Measurements from ENCODE around the gene NADK.
"Not testable (repeated sequence)": the region's sequence is repeated elsewhere in the genome, so short reads cannot be mapped to it uniquely, and the experiment has no call there.

Gene NADK

GRCh38 chr1:1721201-1721600 is 57.1 kb downstream of the NADK start:
- H3K4me3 ChIP-seq (replicated peaks in 1 of 2; ENCODE audit: low read depth in 2 of 2, low read length in 2 of 2): no peak overlapping the region
- TF ChIP-seq CTCF (IDR thresholded peaks at IDR 0.05; ENCODE audit: low read depth, low read length): no peak
- no peak for DNase-seq (ENCODE audit: low read depth in 2 of 2)

- not testable (repeated sequence) for DNase-seq (ENCODE audit: low read depth in 2 of 2); H3K4me3 ChIP-seq (replicated peaks in 1 of 2; ENCODE audit: low read depth in 2 of 2, low read length in 2 of 2)
Measured at GRCh38 chr1:1715109-1715883, 63.0 kb downstream of the NADK start.

GRCh38 chr1:1707897-1708296 is 70.4 kb downstream of the NADK start:
- not testable (repeated sequence) for DNase-seq (ENCODE audit: low read depth in 2 of 2); H3K4me3 ChIP-seq (replicated peaks in 1 of 2; ENCODE audit: low read depth in 2 of 2, low read length in 2 of 2)

GRCh38 chr1:1707241-1707640 is 71.0 kb downstream of the NADK start:
- H3K4me3 ChIP-seq (replicated peaks in 1 of 2; ENCODE audit: low read depth in 2 of 2, low read length in 2 of 2); DNase-seq (ENCODE audit: low read depth in 2 of 2): not testable (repeated sequence)

- DNase-seq (ENCODE audit: low read depth in 2 of 2); H3K4me3 ChIP-seq (replicated peaks in 1 of 2; ENCODE audit: low read depth in 2 of 2, low read length in 2 of 2): not testable (repeated sequence)
Measured at GRCh38 chr1:1705623-1706022, 72.6 kb downstream of the NADK start.

GRCh38 chr1:1704284-1704957 is 73.8 kb downstream of the NADK start:
- not testable (repeated sequence) for DNase-seq (ENCODE audit: low read depth in 2 of 2); H3K4me3 ChIP-seq (replicated peaks in 1 of 2; ENCODE audit: low read depth in 2 of 2, low read length in 2 of 2)

- DNase-seq (ENCODE audit: low read depth in 2 of 2): no peak
- no peak for TF ChIP-seq CTCF (IDR thresholded peaks at IDR 0.05; ENCODE audit: low read depth, low read length)
- no peak overlapping the region for H3K4me3 ChIP-seq (replicated peaks in 1 of 2; ENCODE audit: low read depth in 2 of 2, low read length in 2 of 2)
Measured at GRCh38 chr1:1703796-1704195, 74.5 kb downstream of the NADK start.

- not testable (repeated sequence) for DNase-seq (ENCODE audit: low read depth in 2 of 2); H3K4me3 ChIP-seq (replicated peaks in 1 of 2; ENCODE audit: low read depth in 2 of 2, low read length in 2 of 2)
Measured at GRCh38 chr1:1702506-1702905, 75.8 kb downstream of the NADK start.
